Measurements from ENCODE around the gene KIF5C.

KIF5C gene

GRCh38 chr2:148926291-148926961 lies 51.4 kb downstream of the KIF5C start:
- DNase-seq (ENCODE audit: low spot score): no peak

- no peak for DNase-seq (ENCODE audit: low spot score)
Measured at GRCh38 chr2:148926981-148927401, 52.0 kb downstream of the KIF5C start.

- DNase-seq (ENCODE audit: low spot score): no peak
Measured at GRCh38 chr2:148928395-148928794, 53.4 kb downstream of the KIF5C start.

GRCh38 chr2:148930046-148930775 lies 55.2 kb downstream of the KIF5C start:
- DNase-seq (ENCODE audit: low spot score): no peak

- no peak for DNase-seq (ENCODE audit: low spot score)
Measured at GRCh38 chr2:148932536-148932935, 57.5 kb downstream of the KIF5C start.

- DNase-seq (ENCODE audit: low spot score): no peak
Measured at GRCh38 chr2:148933456-148933855, 58.4 kb downstream of the KIF5C start.

- DNase-seq (ENCODE audit: low spot score): no peak
Measured at GRCh38 chr2:148935791-148936190, 60.8 kb downstream of the KIF5C start.

GRCh38 chr2:148936857-148937450 lies 61.9 kb downstream of the KIF5C start:
- no peak for DNase-seq (ENCODE audit: low spot score)

GRCh38 chr2:148939271-148939670 lies 64.2 kb downstream of the KIF5C start:
- no peak for DNase-seq (ENCODE audit: low spot score)

- no peak for DNase-seq (ENCODE audit: low spot score)
Measured at GRCh38 chr2:148943097-148943496, 68.1 kb downstream of the KIF5C start.

- DNase-seq (ENCODE audit: low spot score): no peak
Measured at GRCh38 chr2:148944536-148944935, 69.5 kb downstream of the KIF5C start.

- DNase-seq (ENCODE audit: low spot score): no peak
Measured at GRCh38 chr2:148947299-148947698, 72.3 kb downstream of the KIF5C start.

- DNase-seq (ENCODE audit: low spot score): no peak
Measured at GRCh38 chr2:148948868-148949267, 73.8 kb downstream of the KIF5C start.

GRCh38 chr2:148949348-148949747 lies 74.3 kb downstream of the KIF5C start:
- DNase-seq (ENCODE audit: low spot score): no peak

- no peak for DNase-seq (ENCODE audit: low spot score)
Measured at GRCh38 chr2:148952621-148953020, 77.6 kb downstream of the KIF5C start.

- no peak for DNase-seq (ENCODE audit: low spot score)
Measured at GRCh38 chr2:148953426-148953825, 78.4 kb downstream of the KIF5C start.

GRCh38 chr2:148954536-148954935 lies 79.5 kb downstream of the KIF5C start:
- no peak for DNase-seq (ENCODE audit: low spot score)

- no peak for DNase-seq (ENCODE audit: low spot score)
Measured at GRCh38 chr2:148955798-148956197, 80.8 kb downstream of the KIF5C start.

- no peak for DNase-seq (ENCODE audit: low spot score)
Measured at GRCh38 chr2:148957023-148957422, 82.0 kb downstream of the KIF5C start.

GRCh38 chr2:148959745-148960144 lies 84.7 kb downstream of the KIF5C start:
- DNase-seq (ENCODE audit: low spot score): no peak

GRCh38 chr2:148960483-148960882 lies 85.5 kb downstream of the KIF5C start:
- no peak for DNase-seq (ENCODE audit: low spot score)

GRCh38 chr2:148963461-148963860 lies 88.4 kb downstream of the KIF5C start:
- DNase-seq (ENCODE audit: low spot score): no peak
